Glomerular endothelial cell (primary cell): ENCODE data around the gene RAD21L1. TPM values are rescaled to one million over a fixed set of nuclear protein-coding genes. Genes with fewer than 3 reads are reported as not detected.
"Not testable (repeated sequence)": the region's sequence is repeated elsewhere in the genome, so short reads cannot be mapped to it uniquely, and the experiment has no call there.

Experiments
- DNase-seq: peaks from one replicate; pipeline ENCODE4 v3.0.0-alpha.2; 2011; ENCODE audit warnings: low read depth, low spot score; ENCODE audit errors: extremely low read depth
- total RNA-seq: library from RNA; depleted of rRNA; stranded (reverse); fragments of >200 nt; gene quantifications from 2 replicates; pipeline ENCODE4 v1.2.3, GENCODE V29; 2015

Gene RAD21L1
- total RNA-seq, 1 donor from 2014 or later = not detected

DNA sequence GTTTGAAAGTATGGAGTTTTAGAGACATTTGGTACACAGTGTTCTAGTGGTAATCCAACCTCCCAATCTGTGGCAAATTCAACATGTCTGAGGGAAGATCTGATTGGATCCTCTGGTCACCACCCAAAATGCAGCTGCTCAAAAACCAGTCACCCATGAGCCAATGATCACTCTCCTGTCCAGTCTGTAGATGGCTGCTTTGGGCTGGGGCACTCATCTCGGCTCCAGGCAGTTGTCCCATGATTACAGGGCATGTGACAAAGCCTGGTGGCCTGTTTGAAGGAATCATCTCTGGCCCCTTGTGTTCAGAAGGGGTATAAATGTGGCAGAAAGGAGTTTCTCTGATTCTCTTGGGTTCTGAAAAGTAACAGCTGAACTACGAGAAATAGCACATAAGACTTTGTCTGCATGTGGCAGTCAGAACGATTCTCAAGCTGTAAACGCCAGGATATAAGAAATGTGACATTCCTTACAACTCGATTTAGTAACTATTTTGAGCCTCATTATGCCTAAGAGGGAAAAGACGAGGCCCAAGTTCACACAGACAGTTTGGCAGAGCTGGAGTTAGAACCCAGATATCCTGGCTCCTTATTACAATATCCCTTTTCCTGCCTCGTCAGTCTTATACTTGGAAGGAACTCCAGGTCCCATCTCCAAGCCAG, 26.5 kb upstream of the RAD21L1 start:
- no peak for DNase-seq

DNA sequence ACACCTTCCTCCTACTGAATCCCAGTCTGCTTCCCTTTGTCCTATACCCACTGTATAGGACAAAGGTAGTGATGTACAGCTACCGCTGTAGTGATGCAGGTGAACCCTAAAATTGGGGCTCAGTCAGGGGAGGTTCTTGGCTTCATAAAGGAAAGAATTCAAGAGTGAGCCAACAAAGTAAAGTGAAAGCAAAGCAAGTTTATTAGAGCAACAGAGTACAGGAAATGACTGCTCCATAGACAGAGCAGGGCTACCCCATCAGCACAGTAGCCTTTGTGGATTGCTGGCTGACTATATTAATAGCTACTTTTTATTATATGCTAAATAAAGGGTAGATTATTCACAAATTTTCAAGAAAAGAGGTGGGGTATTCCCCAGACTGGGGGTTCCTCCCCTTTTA, 25.9 kb upstream of the RAD21L1 start:
- DNase-seq = no peak

DNA sequence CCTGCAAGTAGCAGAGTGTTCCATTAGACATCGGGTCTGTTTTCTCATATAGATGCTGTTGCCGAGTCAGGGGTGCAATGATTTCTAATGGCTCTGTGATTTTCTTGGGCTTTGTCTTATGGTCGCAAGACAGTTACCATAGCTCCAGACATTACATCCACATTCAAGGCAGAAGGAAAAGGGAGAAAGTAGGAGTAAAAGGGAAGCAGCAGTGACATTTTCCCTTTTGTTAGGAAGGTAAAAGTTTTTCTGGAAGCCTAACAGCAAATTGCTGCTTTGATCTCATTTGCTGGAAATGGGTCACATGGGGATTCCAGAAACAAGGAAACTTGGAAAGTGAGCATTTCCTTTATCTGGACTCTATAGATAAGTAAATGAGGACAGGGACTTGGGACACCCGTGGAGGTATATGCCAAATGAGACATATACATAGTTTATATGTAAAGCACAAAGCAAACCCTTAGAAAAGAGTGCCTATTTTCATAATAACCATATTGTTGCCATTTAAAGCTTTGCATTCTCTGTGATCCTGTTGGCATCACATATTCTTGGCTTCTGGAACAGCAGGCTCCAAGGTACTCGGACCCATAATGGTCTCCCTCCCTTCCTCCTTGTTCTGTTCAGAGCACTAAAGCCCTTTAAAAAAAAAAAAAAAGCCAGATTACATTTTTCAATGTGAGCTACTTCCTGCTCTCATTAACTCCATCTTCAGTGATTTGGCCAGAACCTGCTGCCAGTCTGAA, 22.9 kb upstream of the RAD21L1 start, which contains the start of gene C20orf202:
Gene C20orf202, plus strand, starts transcription at position 693 of the 743 bp plus-strand sequence. CDS start 132 bp downstream, outside the sequence.
- DNase-seq = no peak

DNA sequence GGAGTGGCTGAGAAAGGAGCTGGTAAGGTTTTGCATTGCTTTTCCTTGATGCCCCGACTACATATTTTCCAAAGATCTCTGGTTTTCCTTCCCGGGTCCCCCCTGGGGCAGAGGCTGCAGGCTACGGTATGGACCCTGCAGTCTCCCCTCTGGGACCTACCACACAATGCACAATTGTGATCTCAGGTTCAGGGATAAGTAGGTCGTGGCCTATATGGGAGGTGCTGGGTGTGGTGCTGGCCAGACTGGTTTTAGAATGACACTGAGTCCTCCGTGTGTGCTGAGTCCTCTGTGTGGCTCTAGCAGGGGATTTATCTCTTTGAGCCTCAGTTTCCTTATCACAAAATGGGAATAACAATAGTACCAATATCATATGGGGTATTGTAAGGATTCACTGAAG, 22.2 kb upstream of the RAD21L1 start:
- DNase-seq = no peak

GRCh38 chr20:1204113-1204512, 21.7 kb upstream of the RAD21L1 start:
- DNase-seq = no peak

DNA sequence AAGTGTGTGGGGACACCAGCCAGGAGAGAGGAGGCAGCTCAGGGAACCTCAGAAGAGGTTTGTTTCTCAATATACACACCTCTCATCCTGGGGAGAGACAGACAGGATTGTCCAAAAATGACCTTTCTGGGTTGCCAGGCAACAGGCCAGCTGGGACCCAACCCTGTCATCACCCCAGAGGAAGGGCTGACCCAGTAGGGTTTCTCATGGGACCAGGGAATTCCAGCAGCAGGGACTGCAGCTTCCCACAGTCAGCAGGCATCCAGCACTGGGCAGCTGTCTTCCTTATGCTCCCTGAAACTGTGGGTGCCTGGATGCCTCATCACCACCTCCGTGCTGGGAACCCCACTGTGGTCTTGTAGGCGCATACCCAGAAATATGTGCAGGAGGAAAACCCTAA, 21.3 kb upstream of the RAD21L1 start:
- DNase-seq = no peak

- DNase-seq = no peak
These were observed 20.0 kb upstream of the RAD21L1 start for GRCh38 chr20:1205802-1206201.

DNA sequence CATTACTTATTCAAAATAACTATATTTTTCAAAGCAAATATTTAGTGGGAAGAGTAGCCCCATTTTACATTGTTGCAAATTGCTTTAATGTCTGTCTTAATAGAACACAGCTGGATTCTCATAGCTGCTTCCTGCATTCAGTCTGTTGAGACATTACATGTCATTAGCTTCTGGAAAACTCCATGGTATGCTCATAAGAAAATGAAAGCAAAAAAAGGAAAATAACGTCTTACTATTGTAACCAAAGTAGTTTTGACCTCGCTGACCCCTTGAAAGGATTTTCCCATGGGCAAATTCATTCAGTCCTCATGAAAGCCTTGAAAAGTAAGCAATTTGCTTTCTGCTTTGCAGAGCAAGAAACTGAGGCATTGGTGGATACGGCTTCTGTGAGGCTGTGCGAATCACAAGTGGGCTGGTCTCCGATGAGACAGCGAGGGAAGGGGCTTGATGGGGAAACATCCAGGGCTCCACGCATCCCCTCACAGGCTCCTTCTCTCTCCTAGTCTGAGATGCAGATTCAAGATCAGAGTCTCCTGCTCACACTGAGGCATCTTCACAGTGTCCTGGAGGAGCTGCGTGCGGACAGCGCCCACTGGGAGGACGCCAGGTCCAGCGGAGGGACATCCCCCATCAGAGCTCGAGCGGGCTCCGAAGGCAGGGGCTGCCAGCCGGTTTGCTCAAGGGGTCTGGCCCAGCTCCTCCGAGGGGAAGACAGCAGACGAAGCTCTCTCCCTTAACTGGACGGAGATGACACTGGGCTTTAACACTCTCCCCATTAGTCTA, 19.3 kb upstream of the RAD21L1 start:
- no peak for DNase-seq

- DNase-seq = no peak
These were observed 18.5 kb upstream of the RAD21L1 start for GRCh38 chr20:1207293-1207878.

DNA sequence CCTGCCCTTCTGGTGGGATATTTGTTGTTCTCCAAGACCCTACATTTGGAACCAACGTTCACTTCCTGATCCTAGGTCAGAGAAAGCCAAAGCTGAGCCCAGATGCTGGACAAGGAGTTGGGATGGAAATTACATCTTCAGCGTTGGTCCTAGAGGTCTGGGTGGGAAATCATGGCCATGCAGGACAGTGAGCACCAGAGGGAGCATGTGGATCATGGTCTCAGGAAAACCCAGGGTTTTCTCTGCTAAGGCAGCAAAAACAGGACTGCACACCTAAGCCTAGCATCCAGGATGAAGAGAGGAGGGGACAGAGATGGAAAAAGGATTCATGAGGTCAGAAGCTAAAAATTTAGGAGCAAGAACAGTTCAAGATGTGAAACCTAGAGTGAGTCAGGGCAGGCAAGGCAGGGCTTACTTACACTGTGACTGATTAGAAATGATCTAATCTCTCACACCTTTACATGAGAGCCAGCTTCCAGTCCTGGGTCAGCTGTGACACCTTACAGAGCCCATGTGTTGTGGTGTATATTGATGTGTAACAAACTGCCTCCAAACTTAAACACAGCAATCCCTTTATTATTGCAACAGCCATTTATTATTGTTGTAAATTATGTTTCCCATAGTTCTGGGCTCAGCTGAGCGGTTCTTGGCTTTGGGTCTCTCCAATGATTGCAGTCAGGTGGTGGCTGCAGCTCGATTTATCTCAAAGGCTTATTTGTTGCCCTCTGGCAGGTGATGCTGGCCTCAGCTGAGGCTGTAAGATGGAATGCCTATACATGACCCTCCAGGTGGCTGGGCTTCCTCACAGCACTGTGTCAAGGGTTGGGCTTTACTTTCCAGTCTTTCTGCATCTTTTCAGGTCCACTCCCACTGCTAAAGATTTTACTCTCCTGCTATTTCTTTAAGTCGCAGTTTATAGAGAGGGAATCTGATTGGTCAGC, 16.1 kb upstream of the RAD21L1 start:
- no peak for DNase-seq

GRCh38 chr20:1210501-1210900, 15.3 kb upstream of the RAD21L1 start:
- DNase-seq = no peak

DNA sequence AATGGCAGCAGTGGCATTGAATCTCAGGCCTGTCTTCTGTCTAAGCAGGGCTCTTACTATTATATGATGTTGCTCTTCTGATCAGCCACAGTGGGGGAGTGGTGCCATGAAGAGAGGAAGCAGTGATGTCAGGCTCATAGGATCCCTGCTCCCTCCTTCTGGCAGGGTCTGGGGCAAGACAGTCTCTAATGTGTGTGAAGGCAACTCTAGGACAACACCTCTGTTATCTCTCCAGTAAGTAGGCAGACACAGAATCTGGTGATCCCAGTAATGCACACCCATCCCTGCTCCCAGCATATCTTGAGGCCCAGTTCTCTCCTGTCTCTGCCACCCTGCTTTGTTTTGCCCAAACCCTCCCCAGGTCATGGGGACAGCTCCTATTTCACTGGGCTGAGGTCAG, 13.8 kb upstream of the RAD21L1 start:
- no peak for DNase-seq

DNA sequence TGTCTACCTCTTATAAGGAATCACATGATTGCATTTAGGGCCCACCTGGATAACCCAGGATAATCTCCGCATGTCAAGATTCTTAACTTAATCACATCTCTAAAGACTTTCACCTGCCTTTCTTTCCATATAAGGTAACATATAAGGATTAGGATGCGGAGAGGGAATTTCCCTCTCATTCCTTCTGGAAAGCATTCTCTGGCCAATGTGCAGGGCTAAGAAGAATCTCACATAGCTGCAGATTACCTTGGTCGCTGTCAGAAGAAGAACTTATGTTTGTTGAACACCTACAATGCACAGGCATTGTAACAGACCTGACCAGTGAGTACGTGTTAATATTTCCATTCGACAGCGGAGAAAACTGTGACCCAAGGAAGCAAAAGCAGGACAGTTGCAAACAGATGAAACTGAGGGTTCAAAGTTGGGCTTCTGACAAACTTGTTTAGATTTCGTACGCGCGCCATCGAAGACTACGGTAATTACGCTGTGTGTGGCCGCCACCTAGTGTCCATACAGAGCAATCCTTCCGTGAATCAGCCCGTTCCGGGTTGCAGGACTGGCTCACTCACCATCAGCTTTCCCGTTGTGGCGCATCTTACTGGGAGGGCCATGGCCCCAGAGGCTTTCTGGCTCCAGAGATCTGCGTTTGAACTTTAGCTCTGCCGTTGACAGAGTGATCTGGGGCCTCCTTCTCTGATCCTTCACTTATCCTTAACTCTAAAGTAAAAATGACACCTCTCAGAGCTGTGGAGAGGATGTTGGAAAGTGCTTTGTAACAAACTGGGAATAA, 13.0 kb upstream of the RAD21L1 start:
- DNase-seq = peak; percentile 34

DNA sequence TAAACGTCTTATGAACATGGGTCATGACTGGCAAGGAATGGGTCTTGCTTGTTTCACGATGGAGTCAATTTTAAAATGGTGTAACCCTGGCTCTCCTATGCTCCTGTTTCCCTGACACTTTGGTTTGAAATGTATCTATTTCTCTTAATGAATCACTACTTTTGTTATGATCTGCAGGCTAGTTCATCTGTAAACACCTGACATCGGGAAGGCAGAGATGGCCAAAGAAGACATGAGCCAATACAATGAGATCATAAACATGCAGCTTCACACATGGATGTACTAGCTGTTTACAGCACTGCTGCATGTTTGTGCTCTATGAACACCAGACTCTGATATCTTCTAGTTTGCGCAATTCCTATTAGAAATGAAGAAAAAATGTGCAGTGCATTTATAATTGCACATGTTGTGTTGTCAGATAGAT, 11.0 kb upstream of the RAD21L1 start:
- no peak for DNase-seq

GRCh38 chr20:1215386-1216170, 10.3 kb upstream of the RAD21L1 start:
- DNase-seq = no peak

GRCh38 chr20:1216527-1217427, 9.1 kb upstream of the RAD21L1 start:
- not testable (repeated sequence) for DNase-seq

GRCh38 chr20:1222750-1223149, 3.1 kb upstream of the RAD21L1 start:
- DNase-seq = not testable (repeated sequence)
